ENCODE results near the gene RGS14.

- TF ChIP-seq, protein P1, sequence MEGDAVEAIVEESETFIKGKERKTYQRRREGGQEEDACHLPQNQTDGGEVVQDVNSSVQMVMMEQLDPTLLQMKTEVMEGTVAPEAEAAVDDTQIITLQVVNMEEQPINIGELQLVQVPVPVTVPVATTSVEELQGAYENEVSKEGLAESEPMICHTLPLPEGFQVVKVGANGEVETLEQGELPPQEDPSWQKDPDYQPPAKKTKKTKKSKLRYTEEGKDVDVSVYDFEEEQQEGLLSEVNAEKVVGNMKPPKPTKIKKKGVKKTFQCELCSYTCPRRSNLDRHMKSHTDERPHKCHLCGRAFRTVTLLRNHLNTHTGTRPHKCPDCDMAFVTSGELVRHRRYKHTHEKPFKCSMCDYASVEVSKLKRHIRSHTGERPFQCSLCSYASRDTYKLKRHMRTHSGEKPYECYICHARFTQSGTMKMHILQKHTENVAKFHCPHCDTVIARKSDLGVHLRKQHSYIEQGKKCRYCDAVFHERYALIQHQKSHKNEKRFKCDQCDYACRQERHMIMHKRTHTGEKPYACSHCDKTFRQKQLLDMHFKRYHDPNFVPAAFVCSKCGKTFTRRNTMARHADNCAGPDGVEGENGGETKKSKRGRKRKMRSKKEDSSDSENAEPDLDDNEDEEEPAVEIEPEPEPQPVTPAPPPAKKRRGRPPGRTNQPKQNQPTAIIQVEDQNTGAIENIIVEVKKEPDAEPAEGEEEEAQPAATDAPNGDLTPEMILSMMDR (conservative IDR thresholded peaks at IDR 0.05; ENCODE audit: low read length), result no peak
- TF ChIP-seq EZH2phosphoT487 (IDR thresholded peaks at IDR 0.05; ENCODE audit: borderline replicate concordance, low read depth, low read length), result no peak
Measured at GRCh38 chr5:177393990-177394389, 36.3 kb downstream of the RGS14 start.
